Measurements from ENCODE around the gene STK24.

Gene STK24

GRCh38 chr13:98542568-98543377, 34.1 kb downstream of the STK24 start:
- no peak for TF ChIP-seq ZNF70 (CRISPR knock-in tag; IDR thresholded peaks at IDR 0.05)
- TF ChIP-seq TSHZ2 (CRISPR knock-in tag; IDR thresholded peaks at IDR 0.05), result no peak
- no peak for TF ChIP-seq ZNF8 (CRISPR knock-in tag; IDR thresholded peaks at IDR 0.05)
- no peak for TF ChIP-seq GLIS3 (CRISPR knock-in tag; IDR thresholded peaks at IDR 0.05)
- TF ChIP-seq OSR1 (CRISPR knock-in tag; IDR thresholded peaks at IDR 0.05), result no peak
- no peak for TF ChIP-seq PATZ1 (CRISPR knock-in tag; IDR thresholded peaks at IDR 0.05; ENCODE audit: borderline replicate concordance)
- no peak for TF ChIP-seq ZC3H10 (CRISPR knock-in tag; IDR thresholded peaks at IDR 0.05)
- no peak for TF ChIP-seq TOX (CRISPR knock-in tag; IDR thresholded peaks at IDR 0.05; ENCODE audit: borderline replicate concordance)
- TF ChIP-seq ZFP3 (CRISPR knock-in tag; IDR thresholded peaks at IDR 0.05), result no peak
- no peak for ATAC-seq

- no peak for TF ChIP-seq OSR1 (CRISPR knock-in tag; IDR thresholded peaks at IDR 0.05)
- TF ChIP-seq ZNF8 (CRISPR knock-in tag; IDR thresholded peaks at IDR 0.05), result no peak
- TF ChIP-seq TOX (CRISPR knock-in tag; IDR thresholded peaks at IDR 0.05; ENCODE audit: borderline replicate concordance), result no peak
- TF ChIP-seq TCF4 (CRISPR knock-in tag; IDR thresholded peaks at IDR 0.05; ENCODE audit: borderline replicate concordance), result no peak
- TF ChIP-seq BACH2 (CRISPR knock-in tag; IDR thresholded peaks at IDR 0.05; ENCODE audit: borderline replicate concordance), result no peak
- TF ChIP-seq PATZ1 (CRISPR knock-in tag; IDR thresholded peaks at IDR 0.05; ENCODE audit: borderline replicate concordance), result no peak
- ATAC-seq, result peak; percentile 34
These were observed 35.2 kb downstream of the STK24 start for GRCh38 chr13:98541701-98542203.

GRCh38 chr13:98541191-98541590, 35.7 kb downstream of the STK24 start:
- TF ChIP-seq CSRNP3 (CRISPR knock-in tag; IDR thresholded peaks at IDR 0.05) (no peak), CSDC2 (CRISPR knock-in tag; IDR thresholded peaks at IDR 0.05) (no peak), PPARA (CRISPR knock-in tag; IDR thresholded peaks at IDR 0.05; ENCODE audit: borderline replicate concordance) (no peak), ARNTL (CRISPR knock-in tag; IDR thresholded peaks at IDR 0.05; ENCODE audit: borderline replicate concordance, low read depth) (no peak), ZNF70 (CRISPR knock-in tag; IDR thresholded peaks at IDR 0.05) (no peak), CREB5 (CRISPR knock-in tag; IDR thresholded peaks at IDR 0.05; ENCODE audit: low read depth) (no peak), RARB (CRISPR knock-in tag; IDR thresholded peaks at IDR 0.05) (no peak), TSHZ2 (CRISPR knock-in tag; IDR thresholded peaks at IDR 0.05) (no peak)
- peak; percentile 34 for ATAC-seq
